GM12873 (cell line): Measurements from ENCODE around the gene NEMF.

ENCODE experiments used
- TF ChIP-seq, protein P1 (sequence below): IDR thresholded peaks from 2 replicates; pipeline ENCODE4 v1.5.1; 2012; ENCODE audit warnings: low read depth, mild to moderate bottlenecking, moderate library complexity, low read length, control low read depth; ENCODE audit not compliant: insufficient read depth; ENCODE audit errors: missing control alignments

Gene NEMF

DNA sequence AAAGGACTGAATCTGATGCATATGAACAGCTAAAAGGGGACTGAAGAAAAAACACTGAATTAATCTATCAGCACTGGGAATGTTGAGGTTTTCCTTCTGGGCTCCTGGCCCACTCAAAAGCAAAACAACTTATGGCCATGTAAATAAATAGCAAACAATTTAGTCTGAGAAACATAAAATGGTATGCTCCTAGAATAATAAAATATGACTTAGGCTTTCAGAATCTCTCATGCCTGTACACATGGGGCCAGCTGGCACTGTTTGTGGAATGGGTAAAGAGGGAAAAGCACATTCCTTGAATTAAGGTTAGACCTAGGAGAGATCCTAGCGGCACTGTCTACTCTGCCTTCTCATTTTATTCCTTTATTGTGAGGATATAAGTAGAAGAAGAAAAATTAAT, 78.5 kb downstream of the NEMF start:
- TF ChIP-seq, protein P1, sequence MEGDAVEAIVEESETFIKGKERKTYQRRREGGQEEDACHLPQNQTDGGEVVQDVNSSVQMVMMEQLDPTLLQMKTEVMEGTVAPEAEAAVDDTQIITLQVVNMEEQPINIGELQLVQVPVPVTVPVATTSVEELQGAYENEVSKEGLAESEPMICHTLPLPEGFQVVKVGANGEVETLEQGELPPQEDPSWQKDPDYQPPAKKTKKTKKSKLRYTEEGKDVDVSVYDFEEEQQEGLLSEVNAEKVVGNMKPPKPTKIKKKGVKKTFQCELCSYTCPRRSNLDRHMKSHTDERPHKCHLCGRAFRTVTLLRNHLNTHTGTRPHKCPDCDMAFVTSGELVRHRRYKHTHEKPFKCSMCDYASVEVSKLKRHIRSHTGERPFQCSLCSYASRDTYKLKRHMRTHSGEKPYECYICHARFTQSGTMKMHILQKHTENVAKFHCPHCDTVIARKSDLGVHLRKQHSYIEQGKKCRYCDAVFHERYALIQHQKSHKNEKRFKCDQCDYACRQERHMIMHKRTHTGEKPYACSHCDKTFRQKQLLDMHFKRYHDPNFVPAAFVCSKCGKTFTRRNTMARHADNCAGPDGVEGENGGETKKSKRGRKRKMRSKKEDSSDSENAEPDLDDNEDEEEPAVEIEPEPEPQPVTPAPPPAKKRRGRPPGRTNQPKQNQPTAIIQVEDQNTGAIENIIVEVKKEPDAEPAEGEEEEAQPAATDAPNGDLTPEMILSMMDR, result no peak

DNA sequence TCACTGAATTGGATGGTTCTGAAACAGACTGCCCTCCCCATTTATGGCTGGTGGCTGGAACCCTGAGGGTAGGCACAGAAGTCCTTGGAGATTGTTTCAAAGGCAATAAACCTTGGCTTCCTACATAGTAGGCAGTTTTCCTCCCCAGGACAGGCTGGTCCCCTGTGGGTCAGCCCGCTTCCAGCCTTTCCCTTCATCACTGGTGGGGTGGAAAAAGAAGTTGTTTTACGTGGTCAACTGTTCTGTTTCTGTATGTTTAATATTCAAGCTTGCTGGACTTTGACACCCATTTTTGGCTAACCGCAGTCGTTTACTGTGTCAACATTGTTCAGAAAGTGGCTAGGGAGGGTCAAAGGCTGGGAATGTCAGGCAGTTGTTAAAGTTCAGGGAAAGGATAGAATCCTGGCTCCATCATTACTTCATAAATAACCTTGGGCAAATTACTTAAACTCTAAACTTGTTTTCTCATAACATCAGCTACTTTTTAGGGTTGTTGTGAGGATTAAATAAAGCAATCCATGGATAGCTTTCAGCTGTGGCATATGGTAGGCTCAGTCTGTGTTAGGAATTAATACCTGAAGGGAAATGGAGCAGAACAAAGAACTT, 82.3 kb downstream of the NEMF start:
- TF ChIP-seq, protein P1, result no peak

GRCh38 chr14:49769581-49770211, 82.9 kb downstream of the NEMF start:
- TF ChIP-seq, protein P1, result no peak

- TF ChIP-seq, protein P1, result no peak
Observed at GRCh38 chr14:49769171-49769570, 83.4 kb downstream of the NEMF start.

- TF ChIP-seq, protein P1, result no peak
Observed at GRCh38 chr14:49768301-49769121, 84.1 kb downstream of the NEMF start.

DNA sequence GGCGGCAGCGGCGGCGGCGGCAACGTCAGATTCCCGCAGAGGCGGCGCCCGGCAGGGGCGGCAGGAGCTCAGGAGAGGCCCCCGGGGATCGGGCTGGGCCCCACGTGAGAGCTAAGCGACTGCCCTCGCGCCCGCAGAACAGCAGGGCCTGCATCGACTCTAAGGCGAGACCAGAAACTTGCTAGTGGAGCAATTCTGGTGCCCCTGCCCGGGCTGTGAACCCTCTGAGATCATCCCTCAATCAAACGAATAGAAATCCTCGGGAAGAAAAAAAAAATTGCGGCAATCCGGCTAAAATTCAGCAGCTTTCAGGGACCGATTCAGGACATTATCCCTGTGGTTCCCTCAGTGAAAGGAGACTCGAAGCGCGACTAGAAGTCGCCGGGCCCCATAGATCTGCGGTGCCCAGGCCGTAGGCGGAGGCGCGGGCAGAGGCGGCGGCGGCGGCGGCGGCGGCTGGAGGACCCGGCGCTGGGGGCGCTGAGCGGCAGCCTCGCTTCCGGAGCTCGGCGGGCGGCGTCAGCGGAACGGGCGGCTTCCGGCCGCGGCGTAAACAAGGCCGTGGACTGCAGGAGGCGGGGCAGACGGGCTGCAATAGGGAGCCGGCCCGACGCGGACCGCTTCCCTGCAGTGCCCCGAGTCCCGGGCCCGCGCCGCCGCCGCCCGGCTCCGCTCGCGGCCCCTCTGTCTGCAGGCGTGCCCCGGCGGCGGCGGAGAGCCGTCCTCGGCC, 84.9 kb downstream of the NEMF start, which contains the start of gene KLHDC2:
TSS of gene KLHDC2 (plus strand) at position 583 of the 730 bp plus-strand sequence. CDS start 316 bp downstream, outside the sequence.
- TF ChIP-seq, protein P1, result peak; percentile 23

DNA sequence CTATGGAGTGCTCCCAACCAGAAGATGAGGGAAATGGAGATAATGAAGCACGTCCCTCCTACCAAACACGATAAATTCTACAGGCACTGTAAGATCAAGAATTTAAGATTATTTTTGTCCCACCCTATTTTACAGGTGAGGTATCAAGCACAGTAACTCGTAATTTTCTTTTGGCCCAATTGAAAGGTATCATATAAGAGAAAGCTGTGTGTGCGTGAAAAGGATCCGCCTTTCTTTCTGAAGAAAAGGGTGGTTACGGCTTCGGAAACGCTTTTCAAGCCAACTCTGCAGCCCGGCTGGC, 85.4 kb downstream of the NEMF start:
- TF ChIP-seq, protein P1, result no peak
